Measurements from ENCODE around the gene DYNC2H1.
A peak's percentile ranks its signal among the peaks of the same experiment; 100 is the strongest.
"Not testable (repeated sequence)": the region's sequence is repeated elsewhere in the genome, so short reads cannot be mapped to it uniquely, and the experiment has no call there.

The DYNC2H1 gene

DNA sequence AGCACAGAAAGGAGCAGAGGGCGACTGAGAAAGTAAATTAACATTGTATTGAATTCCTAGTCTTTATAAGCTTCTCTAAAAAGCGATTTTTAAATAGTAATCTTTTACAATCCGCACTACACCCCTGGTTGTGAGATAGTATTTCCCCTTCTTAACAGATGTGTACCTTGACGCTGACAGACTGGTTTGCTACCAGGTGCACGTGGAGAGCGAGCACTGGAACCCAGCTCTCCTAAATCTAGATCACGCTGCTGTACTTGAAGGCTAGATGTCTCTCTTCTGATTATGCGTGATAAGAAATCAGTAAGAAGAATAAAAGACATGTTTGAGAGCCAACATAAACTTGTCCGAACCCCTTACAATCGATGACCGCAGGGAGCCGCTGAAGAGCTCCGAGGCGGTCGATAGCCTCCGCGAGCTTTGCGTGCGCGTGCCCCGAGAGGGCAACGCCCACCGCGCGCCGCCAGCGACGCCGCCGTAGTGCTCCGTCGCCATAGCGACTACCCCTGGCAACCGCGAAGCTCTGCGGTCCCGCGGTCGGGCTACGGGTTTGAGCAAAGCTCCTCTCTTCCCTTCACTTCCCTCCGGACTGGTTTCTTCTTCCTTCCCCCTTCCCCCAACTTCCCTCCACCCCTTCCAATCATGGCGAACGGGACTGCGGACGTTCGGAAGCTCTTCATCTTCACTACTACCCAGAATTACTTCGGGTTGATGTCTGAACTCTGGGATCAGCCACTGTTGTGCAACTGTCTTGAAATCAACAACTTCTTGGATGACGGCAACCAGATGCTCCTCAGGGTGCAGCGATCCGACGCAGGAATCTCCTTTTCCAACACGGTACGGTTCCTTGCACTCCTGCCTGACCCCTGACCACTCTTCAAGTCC lies at the start of gene DYNC2H1:
DYNC2H1 (plus strand) TSS at position 494 of the 885 bp plus-strand sequence; CDS start at position 643, 149 bp downstream.
- DNase-seq = peak; percentile 95 to 98

- no peak for DNase-seq
Observed at GRCh38 chr11:103061656-103062055, 47.6 kb upstream of the DYNC2H1 start.

DNA sequence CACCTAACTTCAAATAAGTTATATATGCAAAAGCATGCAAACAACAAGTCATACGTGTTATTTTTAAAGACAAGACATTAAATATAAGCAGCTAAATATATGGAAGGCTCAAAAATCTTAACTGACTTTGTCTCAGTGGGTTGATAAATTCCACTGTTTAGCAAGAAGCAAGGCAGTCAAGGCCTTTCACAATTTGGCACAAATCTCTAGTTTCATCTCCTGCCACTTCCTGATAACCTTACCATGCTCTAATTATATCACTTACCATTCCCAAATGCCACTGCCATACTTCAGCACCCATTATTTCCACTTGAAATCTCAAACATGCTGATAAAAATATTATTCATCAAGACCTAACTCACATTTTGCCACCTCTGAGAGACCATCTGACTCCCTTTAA lies 42.1 kb upstream of the DYNC2H1 start:
- DNase-seq = no peak

GRCh38 chr11:103069367-103069766 lies 39.9 kb upstream of the DYNC2H1 start:
- DNase-seq = no peak

- DNase-seq = no peak
Observed at GRCh38 chr11:103070142-103070541, 39.1 kb upstream of the DYNC2H1 start.

DNA sequence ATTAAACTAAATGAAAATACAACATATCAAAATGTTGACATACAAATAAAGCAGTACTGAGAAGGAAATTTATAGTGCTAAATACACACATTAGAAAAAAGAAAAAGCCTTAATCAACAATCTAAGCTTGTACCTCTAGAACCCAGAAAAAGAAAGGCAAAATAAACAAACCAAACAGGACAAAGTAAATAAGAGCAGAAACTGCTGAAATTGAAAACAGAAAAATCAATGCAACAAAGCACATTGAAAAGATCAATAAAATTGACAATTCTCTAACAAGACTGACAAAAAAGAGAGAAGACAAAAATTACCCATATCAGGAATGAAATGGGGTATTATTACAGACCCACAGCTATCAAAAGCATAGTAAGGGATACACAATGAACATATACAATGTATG lies 38.2 kb upstream of the DYNC2H1 start:
- no peak for DNase-seq

GRCh38 chr11:103076361-103076760 lies 32.9 kb upstream of the DYNC2H1 start:
- no peak for DNase-seq

- no peak for DNase-seq
Observed at GRCh38 chr11:103077554-103077953, 31.7 kb upstream of the DYNC2H1 start.

- DNase-seq = no peak
Observed at GRCh38 chr11:103078710-103079109, 30.5 kb upstream of the DYNC2H1 start.

GRCh38 chr11:103079833-103080232 lies 29.4 kb upstream of the DYNC2H1 start:
- DNase-seq = no peak

- no peak for DNase-seq
Observed at GRCh38 chr11:103085758-103086365, 23.4 kb upstream of the DYNC2H1 start.

DNA sequence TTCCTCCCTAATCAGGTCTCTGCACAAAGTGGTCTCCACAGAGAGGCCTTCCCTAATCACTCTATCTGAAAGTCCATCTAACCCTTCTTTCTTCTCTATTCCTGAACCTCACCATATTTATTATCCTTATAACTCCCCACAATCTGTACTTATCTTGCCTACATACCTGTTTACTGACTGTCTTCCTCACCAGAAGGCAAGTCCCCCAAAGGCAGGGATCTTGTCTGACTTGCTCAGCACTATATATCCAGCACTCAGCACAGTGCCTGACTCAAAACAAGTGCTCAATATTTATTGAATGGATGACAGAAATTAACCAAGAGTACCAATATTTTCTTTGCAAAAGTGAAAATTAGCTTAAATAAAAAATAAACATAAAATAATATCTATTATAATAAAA lies 22.8 kb upstream of the DYNC2H1 start:
- DNase-seq = no peak

GRCh38 chr11:103091064-103091800 lies 18.0 kb upstream of the DYNC2H1 start:
- peak; percentile 38 to 78 for DNase-seq

DNA sequence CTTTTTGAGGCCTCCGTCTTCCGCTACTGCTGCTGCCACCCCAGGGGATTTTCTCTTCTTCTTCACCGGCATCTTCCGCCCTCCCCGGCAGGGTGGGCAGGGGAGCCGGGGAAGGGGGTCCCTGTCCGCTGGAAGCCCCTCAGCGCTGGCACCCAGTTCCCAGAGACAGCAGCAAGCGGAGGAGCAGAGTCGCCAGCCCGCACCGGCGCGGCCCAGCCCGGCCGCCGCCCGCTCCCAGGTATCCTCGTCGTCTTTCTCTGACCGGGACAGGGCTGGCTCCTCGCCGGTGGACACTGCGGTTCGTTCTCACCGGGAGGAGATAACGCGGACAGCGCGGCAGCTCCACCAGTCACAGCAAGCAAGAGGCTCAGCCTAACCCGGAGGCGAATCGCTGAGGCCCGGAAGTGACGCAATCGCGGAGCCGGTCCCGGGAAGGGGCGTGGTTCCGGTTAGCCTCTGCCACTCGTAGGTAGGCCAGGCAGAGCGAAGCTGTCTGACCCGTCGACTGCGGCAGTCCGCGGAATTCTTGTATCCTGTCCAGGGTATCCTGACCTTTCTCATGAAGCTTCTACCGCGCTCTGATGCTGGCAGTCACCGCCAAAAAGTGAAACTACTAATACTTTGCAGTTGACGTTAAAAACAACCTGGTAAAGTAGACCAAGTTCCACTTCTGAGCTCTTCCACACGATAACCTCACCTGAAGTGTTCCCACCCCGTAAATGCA lies 17.3 kb upstream of the DYNC2H1 start, which contains the start of gene DCUN1D5:
DCUN1D5 (minus strand) TSS at position 360 of the 724 bp plus-strand sequence; CDS start at position 72, 288 bp downstream.
- peak; percentile 98 for DNase-seq

DNA sequence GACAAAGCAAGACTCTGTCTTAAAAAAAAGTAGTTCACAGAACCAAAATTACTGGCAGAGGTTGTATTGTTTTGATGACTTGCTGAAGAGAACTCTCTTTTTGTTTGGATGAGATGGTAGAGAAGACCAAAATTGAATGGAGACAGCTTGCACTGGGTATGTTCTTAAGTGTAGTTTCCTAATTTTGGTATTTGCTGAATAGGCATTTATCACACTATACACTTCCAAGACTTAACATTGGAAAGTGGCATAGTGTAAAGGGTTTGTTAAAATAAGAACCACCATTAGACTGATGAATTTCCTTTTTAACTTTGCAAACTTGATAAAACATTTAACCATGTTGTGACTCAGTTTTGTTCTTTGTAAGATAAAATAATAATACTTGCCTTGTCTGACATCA lies 11.9 kb upstream of the DYNC2H1 start:
- DNase-seq = no peak

- DNase-seq = no peak
Observed at GRCh38 chr11:103109818-103110388, 677 bp downstream of the DYNC2H1 start.

- DNase-seq = peak in 1 of 2 experiments; percentile 66
Observed at GRCh38 chr11:103110391-103110790, 1.2 kb downstream of the DYNC2H1 start.

- DNase-seq = no peak
Observed at GRCh38 chr11:103111400-103111799, 2.2 kb downstream of the DYNC2H1 start.

DNA sequence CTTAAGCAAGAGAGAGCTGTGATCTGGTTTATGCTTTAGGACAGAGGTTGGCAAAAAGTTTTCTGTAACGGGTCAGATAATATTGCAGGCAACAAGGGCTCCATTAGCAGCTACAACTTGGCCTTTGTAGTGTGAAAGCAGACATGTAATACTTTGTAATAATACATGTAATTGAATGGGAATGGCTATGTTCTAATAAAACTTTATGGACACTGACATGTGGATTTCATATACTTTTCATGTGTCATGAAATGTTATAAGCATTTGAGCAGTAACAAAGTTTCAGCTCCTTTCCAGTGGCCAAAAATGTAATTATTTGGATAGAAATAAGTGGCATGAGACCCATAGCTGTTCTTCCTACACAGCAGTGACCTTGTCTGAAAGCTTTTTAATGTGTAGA lies 3.1 kb downstream of the DYNC2H1 start:
- DNase-seq = no peak

- no peak for DNase-seq
Observed at GRCh38 chr11:103114836-103115235, 5.6 kb downstream of the DYNC2H1 start.

DNA sequence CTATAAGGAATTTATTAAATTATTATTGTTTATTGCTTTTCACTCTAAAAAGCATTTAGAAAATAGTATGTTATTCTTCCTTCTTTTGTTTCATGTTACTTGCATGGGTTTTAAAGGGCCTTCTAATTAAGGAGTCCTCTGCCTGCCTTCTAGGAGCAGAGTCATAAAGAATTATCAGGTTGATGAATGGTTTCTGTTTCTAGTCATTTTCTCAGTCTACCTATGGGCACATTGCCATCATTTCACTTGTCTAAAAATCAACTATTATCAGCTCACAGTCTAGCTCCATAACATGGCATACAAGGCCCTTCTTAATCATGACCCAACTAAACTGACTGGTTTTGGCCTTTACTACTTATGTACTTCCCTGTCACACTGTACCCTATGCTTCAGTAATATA lies 16.2 kb downstream of the DYNC2H1 start:
- DNase-seq = no peak

- DNase-seq = not testable (repeated sequence)
Observed at GRCh38 chr11:103141986-103142385, 32.8 kb downstream of the DYNC2H1 start.

Measured in SW 1271 (cell line).